ENCODE measurements around the gene COPZ1. TPM values are rescaled to one million over a fixed set of nuclear protein-coding genes. Genes with fewer than 3 reads are reported as not detected.
"Not testable (repeated sequence)": the region's sequence is repeated elsewhere in the genome, so short reads cannot be mapped to it uniquely, and the experiment has no call there.

COPZ1 gene
- total RNA-seq, 1 experiment from 2014 or later: 293 TPM

DNA sequence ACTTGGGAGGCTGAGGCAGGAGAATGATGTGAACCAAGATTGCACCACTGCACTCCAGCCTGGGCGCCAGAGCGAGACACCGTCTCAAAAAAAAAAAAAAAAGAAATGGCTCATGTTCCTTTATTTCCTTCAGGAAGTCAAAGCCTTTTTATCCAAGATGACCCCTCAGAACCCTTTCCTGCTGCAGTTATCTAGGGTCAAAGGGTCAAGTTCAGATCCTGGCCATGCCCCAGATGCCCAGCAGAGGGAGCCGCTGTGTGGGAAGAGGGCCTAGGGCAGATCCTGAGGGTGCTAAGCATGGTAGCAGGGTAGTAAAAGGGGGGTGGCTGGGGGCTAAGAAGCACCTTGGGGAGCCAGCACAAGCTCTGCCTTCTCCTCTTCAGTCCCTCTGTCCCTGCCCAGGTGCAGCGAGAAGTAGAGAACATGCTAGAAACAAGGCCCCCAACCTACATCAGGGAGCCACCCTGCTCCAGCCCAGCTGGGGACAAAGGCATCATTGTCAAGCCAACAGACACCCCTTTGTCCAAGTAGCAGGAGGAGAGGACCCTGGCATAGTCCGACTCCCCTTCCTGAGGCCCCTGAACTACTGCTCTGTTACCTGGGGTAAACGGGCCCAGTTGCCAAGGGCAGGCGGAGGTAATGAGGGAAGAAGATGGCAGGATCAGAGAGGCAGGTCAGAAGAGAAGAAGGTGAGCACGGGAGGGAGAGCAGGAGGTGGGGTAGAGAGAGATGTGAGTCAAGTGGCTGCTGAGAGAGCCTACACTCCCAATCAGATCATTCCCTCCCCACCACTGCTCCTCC lies 30.6 kb upstream of the COPZ1 start:
- DNase-seq (ENCODE audit: extremely low read depth, low read depth): peak; percentile 35

DNA sequence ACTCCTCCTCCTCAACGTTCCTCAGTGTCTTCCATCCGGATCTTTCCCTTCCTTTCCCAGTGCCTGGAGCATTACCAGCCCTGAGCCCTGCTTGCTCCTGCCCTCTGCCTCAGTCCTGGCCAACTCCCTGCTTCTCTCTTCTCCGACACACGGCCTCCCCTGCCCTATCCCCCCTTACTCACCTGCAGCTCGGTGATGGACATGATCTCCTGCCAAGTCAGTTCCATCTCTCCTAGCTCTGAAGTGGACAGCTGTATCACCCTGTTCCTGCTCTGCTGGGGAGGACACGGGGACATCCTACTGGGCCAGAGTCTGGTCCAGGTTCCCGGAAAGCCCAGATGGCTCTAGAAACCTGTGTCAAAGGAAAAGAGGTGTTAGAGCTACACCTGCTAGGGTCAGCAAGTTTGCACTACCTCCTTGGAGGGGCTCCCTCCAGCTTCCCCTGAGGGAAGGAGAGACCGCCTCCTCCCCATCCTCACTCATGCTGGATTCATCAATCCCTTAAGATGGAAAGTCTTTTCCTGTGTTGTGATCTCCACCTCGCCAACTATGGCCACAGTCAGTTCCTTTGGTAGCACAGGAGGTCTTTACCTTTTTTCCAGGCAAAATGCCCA lies 29.9 kb upstream of the COPZ1 start:
- DNase-seq (ENCODE audit: extremely low read depth, low read depth): no peak

DNA sequence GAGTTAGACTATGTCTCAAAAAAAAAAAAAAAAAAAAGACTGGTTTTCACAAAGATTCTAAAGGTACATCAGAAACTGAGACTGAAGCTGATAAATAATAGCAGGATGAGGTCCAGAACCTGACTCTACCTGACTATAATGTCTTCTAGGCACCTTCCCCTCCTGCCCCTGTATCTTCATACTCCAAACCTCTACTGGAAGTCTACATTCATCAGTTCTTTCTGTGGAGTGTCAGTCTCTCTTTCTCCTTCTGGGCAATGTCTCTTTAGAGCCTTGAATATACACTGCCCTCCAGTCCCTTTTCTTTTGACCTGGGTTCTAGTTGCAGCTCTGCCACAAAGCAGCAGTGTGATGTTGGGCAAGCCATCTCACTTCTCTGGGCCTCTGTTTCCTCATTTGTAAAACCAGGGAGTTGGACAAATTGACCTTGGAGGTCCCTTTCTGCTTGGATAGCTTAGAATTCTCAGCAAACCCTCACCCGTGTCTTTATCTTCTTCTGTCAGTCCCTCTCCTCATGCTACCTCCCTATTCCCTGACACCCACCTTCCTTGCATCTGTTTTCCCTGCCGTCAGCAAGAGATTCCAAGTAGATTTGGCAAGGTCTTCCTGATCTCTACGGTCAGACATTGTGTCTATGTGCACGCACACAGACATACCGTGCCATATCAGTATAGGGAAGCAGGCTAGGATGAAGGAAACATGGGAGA lies 28.4 kb upstream of the COPZ1 start:
- no peak for DNase-seq (ENCODE audit: extremely low read depth, low read depth)

DNA sequence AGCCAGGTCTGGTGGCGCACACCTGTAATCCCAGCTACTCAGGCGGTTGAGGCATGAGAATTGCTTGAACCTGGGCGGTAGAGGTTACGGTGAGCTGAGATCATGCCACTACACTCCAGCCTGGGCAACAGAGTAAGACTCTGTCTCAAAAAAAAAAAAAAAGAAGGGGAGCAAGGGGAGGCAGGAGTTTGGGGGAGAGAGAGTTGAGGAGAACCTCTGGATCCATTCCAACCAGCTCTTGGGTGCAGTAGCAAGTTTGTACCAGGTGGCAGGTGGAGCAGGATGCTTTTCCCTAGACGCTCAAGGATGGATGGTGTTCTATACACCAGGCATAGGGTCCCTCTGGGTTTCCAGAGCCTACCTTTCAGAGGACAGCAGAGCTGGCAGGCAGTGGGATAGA lies 26.0 kb upstream of the COPZ1 start:
- DNase-seq (ENCODE audit: extremely low read depth, low read depth): no peak

DNA sequence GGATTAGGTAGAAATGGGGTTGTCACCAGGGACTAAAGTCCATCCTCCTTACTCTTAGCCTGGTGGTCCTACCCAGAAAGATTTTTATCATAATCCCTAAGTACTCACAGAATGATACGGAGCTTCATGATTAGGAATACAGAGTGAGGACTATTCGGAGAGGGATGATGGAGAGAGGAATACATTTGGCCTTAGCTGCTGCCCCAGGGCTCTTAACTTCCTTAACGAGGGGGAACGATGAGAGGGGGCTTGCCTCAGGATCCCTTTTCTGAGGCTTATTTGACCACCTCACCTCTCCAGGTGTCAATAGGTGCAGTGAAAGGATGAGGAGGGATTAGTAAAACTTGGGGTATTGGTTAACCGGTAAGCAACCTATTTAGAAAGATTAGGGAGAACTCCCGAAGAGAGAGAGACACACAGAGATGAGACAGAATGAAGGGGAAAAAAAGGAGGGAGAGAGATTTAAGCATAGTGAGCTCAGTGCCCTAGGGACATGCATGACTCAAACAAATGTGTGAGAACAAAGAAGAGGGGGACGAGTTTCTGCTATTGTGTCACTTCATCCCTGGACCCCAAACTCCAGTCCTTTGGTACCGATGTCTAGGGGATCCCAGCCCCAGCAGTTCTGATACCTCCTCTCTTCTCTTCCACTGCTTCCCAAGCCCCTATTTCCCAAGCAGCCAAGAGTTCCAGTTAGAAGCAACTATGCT lies 25.3 kb upstream of the COPZ1 start:
- DNase-seq (ENCODE audit: extremely low read depth, low read depth): no peak

DNA sequence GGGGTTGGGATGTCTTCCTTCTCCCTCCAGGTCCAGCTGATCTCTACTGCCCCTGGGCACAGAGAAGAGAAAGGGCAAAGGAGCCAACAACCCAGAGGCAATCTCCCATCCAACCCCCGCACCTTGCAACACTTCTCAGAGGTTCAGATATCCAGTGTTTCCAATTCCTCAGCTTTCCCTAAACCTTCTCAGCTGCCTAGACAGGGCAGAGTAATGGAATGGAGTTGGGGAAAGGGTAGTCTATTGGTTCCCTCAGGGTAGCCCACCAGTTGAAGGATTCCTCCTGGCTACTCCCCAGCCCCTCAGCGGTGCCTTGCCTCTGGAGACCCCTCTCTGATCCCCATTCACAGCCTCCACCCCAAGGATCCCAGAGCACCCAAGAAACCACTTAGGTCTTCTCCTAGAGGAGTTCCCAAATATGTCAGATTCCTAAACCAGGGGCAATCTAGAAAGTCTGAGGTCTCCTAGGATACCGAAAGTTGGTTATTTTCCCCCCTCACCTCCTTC lies 24.7 kb upstream of the COPZ1 start:
- no peak for DNase-seq (ENCODE audit: extremely low read depth, low read depth)

DNA sequence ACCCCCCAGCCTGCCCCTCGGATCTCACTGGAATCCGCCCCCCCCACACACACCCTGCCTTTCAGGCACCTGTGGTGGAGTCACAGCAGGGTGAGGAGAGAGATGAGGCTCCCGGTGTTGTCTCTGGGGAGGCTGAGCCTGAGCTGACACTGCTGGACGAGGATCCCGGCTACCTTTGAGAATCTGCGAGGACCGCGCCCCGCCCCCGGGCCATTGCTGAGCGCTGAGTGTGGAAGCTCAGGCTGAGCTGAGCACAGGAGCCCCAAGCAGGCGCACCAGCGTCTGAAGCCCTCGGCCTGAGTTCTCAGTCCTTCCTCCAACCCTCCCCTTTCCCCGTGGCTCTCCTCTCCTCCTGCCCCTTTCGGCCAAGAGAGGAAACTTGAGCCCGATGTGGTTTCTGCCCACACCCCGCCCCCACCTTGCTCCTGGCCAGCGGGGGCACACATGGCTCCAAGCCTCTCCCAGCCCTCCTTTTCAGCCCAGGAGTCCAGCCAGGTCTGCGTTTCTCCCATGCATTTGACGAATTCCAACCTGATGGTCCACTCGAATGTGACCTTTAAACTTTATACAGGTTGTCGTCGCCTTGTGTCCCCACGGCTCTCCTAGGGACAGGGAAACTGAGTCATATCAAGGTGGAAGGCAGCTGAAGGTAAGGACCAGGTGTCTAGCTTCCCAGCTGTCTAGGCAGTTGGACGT lies 24.1 kb upstream of the COPZ1 start, which contains the start of gene NFE2:
Gene NFE2, minus strand, starts transcription at position 284 of the 696 bp plus-strand sequence. CDS start 5,767 bp downstream, outside the sequence.
- peak; percentile 44 for DNase-seq (ENCODE audit: extremely low read depth, low read depth)

DNA sequence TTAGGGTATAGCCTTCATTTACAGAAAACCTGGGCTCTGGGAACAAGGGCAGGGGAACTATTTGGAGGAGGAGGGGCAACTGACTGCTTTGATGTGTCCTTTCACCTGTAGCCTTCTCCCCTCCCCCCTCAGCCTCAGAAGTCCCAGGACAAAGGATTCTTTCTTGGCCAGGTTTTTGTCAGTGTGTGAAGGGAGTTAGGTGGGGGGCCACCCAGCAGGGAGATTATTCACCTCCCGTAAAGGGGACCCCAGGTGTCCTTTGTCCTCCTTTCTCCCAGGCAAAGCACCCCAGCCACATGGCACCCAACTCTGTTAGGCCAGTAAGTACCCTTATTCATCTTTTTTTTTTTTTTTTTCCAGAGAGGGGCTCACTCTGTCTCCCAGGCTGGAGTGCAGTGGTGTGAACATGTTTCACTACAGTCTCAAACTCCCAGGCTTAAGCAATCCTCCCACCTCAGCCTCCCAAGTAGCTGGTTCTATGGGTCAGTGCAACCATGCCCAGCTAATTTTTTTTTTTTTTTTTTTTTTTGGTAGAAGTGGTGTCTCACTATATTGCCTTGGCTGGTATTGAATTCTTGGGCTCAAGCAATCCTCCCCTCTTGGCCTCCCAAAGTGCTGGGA lies 23.4 kb upstream of the COPZ1 start:
- no peak for DNase-seq (ENCODE audit: extremely low read depth, low read depth)

DNA sequence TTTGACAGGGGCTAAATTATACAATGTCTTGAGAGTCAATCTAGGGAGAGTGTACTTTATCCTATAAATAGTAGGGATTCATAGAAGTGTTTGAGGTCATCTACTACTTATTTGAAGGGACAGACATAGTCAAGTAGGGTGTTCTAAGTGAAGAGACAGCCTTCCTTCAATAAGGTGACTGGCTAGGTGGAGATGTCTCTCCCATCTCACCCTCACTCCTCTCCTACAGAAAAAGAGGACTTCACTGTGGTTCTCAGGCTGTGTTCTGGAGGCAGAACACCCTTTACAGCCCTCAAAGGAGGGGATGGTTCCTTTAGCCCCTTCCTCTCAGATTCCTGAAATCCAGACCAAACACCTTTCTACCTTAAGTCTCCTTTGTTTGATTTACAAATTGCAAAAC lies 21.3 kb upstream of the COPZ1 start:
- DNase-seq (ENCODE audit: extremely low read depth, low read depth): no peak

DNA sequence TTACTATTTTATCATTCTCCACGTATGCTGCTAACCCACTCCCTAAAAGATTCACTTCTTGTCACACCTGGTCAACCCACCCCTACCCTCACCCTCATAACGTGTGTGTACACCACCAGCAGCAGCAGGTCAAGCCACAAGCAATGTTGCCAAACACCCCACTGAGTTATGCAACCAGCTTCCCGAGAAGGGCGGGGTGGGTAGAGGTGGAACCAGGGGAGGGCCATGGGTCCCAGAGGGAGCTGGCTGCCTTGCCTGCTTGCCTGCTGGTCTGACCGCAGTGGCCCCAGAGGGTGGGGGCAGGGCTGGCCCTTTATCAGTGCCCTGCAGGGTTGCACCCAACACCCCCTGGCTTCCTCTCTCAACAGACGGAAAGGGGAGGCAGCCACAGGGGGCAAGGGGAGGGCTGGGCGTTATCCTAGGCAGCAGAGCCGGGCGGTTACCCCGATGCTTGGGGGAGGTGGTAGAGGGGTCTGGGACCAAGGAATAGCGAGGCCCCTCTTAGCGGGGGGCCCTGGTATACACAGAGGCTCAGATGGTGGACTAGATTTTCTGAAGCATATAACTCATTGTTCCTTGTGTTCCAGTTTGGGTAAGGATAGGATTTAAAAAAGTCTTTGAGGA lies 20.6 kb upstream of the COPZ1 start:
- DNase-seq (ENCODE audit: extremely low read depth, low read depth): peak; percentile 64

DNA sequence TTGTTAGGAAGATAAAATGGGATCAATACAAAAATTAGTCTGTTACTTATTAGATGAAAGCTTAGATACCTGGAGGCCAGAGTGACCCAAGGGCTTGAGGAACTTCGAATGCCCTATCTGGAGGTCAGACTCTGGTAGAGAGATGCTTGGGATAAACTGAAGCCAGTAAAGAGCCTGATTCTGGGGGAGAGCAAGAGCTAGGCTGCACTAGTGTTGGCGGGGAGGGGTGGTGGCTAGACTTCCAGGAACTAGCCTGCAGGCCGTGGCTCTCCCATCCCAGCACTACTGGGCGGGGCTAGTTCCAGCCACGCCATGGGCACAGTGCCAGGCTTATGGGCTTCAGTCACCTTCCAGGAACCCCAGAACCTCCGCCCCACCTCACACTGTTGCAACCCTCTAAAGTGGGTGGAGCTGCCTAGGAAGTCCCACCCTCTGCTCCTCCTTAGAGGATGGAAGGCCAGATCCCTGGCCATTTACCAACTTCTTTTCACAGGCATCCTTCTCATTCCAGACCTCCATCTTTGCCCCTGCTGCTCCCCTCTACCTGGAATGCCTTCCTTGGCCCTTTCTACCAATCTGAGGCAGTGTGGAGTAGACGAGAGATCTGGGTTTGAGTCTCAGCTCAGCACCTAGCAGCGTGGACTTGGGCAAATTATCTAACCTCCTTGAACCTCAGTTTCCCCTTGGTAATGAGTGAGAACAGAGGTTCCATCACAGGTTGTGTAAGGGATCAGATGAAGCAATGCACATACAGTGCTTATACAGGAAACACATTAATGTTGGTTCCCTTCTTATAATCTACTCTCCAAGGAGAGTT lies 17.8 kb upstream of the COPZ1 start:
- peak; percentile 78 for DNase-seq (ENCODE audit: extremely low read depth, low read depth)

DNA sequence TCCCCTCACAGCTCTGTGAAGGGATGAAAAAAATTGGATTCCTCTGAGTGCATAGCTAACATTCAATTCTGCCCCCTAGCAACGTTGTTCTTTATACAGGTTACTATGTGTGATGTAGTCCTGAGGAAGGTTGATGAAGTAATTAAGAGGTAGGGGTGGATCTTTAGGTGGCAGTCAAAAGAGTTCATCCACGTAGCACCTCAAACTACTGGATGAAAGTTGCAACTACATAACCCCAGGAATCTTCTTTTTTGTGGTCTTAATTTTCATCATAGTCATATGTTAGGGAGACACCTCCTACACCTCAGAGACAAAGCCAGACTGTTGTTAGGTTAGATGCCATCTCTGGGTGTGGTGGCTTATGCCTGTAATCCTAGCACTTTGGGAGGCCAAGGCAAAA lies 13.9 kb upstream of the COPZ1 start:
- DNase-seq (ENCODE audit: extremely low read depth, low read depth): no peak

DNA sequence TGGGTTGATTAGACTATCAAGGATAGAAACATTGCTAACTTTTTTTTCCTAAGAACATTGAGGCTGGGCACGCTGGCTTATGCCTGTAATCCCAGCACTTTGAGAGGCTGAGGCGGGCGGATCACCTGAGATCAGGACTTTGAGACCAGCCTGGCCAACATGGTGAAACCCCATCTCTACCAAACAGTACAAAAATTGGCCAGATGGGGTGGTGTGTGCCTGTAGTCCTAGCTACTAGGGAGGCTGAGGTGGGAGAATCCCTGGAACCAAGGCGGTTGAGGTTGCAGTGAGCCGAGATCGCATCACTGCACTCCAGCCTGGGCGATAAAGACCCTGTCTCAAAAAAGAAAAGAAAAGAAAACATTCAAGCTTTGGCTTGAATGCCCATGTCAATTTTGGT lies 12.6 kb upstream of the COPZ1 start:
- not testable (repeated sequence) for DNase-seq (ENCODE audit: extremely low read depth, low read depth)

DNA sequence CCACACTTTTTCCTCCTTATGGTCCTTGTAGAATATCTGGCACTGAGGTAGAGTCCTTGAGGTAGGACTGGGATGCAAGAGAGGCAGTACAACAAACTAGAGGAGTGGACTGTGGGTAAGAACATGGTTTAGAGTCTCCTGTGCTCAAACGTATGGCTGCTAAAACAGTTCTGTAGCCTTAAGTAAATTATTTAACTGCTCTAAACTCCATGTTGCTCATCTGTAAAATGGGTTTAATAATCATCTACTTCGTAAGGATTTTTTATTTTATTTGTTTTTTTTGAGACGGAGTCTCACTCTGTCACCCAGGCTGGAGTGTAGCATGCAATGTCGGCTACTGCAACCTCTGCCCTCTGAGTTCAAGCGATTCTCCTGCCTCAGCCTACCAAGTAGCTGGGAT lies 3.6 kb upstream of the COPZ1 start:
- DNase-seq (ENCODE audit: extremely low read depth, low read depth): no peak

DNA sequence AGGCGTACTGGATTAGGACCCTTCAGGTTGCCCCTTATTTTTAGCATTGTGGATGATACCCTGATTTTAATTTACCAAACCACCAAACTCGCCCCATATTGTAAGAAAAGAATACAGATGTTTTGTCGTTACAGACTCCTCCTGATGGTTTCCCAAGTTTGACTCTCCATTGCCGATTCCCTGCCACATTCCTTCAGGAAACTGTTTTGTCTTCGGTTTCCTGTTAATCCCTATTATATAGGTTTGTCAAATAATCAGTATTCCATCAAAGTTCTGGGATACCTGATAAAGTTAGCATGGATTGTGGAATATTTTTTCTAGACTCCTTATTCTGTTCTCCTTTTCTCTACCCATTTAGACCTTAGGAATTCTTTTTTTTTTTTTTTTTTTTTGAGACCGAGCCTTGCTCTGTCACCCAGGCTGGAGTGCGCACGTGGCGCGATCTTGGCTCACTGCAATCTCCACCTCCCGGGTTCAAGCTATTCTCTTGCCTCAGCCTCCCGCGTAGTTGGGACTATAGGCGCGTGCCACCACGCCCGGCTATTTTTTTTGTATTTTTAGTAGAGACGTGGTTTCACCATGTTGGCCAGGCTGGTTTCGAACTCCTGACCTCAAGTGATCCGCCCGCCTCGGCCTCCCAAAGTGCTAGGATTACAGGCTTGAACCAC lies 645 bp downstream of the COPZ1 start:
- not testable (repeated sequence) for DNase-seq (ENCODE audit: extremely low read depth, low read depth)

DNA sequence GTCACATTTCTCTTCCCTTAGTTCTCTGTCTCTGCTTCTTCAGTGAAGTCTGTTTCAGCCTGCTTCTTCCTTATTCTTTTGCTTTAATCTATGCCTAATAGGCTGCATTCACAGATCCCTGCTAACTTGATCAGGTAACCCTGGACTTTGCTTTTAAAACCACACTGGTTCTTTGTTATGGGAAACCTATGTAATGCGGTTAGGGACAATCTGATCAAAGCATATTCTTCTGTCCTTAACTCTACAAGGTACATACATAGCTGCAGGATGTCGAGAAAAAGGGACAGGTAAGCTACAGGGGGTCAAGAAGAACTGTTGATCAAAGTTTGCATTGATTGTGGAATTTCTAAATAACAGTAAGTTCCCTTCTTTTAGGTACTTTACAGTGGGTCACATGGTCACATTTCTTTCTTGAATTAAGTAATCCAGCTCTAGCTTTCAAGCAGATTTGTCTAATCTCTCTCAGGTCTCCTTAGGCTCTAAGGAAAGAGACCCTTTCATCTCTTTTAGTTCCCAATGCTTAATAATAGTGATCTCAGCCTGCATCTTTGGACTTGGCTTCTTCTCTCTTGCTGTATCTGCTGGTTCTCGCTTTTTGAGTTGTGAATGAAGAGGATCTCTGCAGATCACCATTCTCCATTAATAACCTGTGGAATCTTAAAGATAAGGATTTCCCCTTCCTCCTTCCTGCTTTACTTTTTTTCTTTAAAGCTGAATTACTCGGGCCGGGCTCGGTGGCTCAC lies 3.8 kb downstream of the COPZ1 start:
- DNase-seq (ENCODE audit: extremely low read depth, low read depth): no peak

DNA sequence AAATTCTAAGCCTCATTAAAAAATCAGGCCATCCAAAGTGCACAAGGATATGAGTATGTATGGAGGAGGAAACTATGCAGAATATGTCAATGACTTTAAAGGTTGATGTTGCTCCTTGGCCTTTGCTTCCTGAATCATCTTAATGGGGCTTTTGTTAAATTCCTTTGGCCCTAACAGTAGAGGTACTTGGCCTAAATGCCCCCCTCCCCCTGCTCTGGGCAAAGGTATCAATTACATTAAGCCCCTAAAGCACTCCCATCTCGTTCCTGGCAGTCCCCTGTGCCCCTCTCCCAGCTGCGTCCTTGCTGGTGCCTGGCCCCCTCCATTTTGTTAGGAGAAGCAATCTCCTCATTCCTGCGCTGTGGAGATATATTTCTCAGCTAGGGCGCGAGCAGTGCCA lies 4.8 kb downstream of the COPZ1 start:
- DNase-seq (ENCODE audit: extremely low read depth, low read depth): no peak
